Bronchial epithelial cell (primary cell): ENCODE results near the gene JMJD1C. TPM values are rescaled to one million over a fixed set of nuclear protein-coding genes. Genes with fewer than 3 reads are reported as not detected.
A peak's percentile ranks its signal among the peaks of the same experiment; 100 is the strongest.

Experiments
- DNase-seq: peaks from one replicate; pipeline ENCODE4 v3.0.0-alpha.2; 2010; ENCODE audit warnings: low read depth
- FAIRE-seq: peaks from 2 replicates; lab custom pipeline; 2011; peaks lifted over from hg19 to GRCh38; lab: Jason Lieb, UNC
- H3K27me3 ChIP-seq: 2 replicates; pipeline ENCODE4 v1.5.1; 2011; ENCODE audit warnings: low read length; ENCODE audit not compliant: control insufficient read depth, insufficient read depth
- H3K36me3 ChIP-seq: 2 replicates; pipeline ENCODE4 v1.5.1; 2011; ENCODE audit warnings: low read length; ENCODE audit not compliant: control insufficient read depth, insufficient read depth
- H3K4me3 ChIP-seq: 2 replicates; pipeline ENCODE4 v1.5.1; 2011; ENCODE audit warnings: mild to moderate bottlenecking, low read depth, low read length, control low read depth
- total RNA-seq: library from RNA; depleted of rRNA; stranded (reverse); fragments of >200 nt; gene quantifications from 2 replicates; pipeline ENCODE4 v1.2.1, GENCODE V29; 2014
- TF ChIP-seq, protein P1 (sequence below): IDR thresholded peaks from 2 replicates; pipeline ENCODE4 v1.5.1; 2011; ENCODE audit warnings: mild to moderate bottlenecking, moderate library complexity, low read length, control low read depth, inconsistent platforms; ENCODE audit not compliant: insufficient read depth, severe bottlenecking

Gene JMJD1C
- total RNA-seq, 1 donor from 2014 or later, result 72.1 TPM

DNA sequence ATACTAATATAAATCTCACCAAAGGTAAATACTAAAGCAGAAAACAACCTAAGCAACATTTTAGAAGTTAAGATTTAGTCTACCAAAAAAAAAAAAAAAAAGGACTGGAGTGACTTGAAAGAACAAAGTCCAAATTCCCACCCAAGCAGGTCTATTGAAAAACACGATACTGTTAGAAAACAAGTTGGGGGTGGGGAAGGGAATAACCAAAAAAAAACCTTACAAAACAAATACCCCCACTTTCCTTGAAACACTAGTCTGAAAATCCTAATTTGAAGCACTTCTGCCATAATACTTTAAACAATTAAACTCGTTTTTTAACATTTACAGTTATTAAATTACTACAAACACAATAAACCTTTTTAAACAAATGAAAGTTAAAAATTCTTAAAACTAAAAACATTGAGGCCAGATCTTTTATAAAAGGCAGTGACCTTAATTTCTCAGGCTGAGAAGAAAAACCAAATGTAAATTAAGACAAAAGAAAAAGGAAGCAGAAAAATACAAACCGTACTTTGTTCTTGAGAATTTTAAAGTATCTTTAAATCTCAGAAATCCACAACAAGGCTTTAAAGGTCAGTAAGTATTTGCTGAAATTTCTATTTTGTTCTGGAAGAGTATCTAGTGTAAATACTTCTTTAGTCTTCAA lies 197.5 kb downstream of the JMJD1C start:
- H3K27me3 ChIP-seq, result no peaks in the 10 kb centered on the region
- TF ChIP-seq, protein P1, sequence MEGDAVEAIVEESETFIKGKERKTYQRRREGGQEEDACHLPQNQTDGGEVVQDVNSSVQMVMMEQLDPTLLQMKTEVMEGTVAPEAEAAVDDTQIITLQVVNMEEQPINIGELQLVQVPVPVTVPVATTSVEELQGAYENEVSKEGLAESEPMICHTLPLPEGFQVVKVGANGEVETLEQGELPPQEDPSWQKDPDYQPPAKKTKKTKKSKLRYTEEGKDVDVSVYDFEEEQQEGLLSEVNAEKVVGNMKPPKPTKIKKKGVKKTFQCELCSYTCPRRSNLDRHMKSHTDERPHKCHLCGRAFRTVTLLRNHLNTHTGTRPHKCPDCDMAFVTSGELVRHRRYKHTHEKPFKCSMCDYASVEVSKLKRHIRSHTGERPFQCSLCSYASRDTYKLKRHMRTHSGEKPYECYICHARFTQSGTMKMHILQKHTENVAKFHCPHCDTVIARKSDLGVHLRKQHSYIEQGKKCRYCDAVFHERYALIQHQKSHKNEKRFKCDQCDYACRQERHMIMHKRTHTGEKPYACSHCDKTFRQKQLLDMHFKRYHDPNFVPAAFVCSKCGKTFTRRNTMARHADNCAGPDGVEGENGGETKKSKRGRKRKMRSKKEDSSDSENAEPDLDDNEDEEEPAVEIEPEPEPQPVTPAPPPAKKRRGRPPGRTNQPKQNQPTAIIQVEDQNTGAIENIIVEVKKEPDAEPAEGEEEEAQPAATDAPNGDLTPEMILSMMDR, result no peak
- FAIRE-seq (no peak), DNase-seq (peak; percentile 39)
- H3K4me3 ChIP-seq, result peak overlapping the region; percentile 61
- H3K36me3 ChIP-seq, result no peaks in the 10 kb centered on the region

DNA sequence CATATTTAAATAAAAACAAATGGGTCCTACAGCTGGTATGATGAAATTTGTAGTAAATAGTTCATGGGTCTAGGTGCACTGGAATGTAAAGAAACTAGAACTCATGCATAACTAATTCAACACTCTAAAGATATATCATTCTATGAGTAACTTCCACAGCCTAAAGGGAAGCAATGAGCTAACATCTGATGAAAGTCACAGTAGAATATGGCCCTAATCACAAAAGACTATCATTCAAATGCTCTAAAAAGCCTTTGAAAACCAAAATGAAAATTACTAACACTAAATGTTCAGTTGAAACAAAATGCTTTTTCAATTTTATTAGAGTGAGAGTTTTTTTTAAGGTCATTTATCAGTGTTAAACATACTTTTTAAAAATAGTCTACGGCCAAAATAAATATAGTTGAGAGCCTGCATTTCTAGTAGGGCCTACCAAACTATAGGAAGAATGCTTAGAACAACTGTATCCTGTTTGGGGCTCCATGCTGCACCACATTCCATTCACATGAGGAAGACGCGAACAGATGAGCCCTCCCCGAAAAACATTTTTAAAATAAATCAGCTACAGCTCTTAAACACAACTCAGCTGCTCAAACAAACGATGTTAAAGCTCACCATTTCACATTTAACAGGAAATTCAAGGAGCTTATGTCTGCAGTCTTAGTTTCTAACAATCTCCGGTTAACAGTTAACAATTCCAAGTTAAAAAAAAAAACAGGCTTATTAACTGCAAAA lies 198.2 kb downstream of the JMJD1C start:
- TF ChIP-seq, protein P1, result no peak
- Histone ChIP-seq H3K4me3 (peak overlapping the region; percentile 61), H3K36me3 (no peaks in the 10 kb centered on the region), H3K27me3 (no peaks in the 10 kb centered on the region)
- no peak for FAIRE-seq
- peak; percentile 81 for DNase-seq

DNA sequence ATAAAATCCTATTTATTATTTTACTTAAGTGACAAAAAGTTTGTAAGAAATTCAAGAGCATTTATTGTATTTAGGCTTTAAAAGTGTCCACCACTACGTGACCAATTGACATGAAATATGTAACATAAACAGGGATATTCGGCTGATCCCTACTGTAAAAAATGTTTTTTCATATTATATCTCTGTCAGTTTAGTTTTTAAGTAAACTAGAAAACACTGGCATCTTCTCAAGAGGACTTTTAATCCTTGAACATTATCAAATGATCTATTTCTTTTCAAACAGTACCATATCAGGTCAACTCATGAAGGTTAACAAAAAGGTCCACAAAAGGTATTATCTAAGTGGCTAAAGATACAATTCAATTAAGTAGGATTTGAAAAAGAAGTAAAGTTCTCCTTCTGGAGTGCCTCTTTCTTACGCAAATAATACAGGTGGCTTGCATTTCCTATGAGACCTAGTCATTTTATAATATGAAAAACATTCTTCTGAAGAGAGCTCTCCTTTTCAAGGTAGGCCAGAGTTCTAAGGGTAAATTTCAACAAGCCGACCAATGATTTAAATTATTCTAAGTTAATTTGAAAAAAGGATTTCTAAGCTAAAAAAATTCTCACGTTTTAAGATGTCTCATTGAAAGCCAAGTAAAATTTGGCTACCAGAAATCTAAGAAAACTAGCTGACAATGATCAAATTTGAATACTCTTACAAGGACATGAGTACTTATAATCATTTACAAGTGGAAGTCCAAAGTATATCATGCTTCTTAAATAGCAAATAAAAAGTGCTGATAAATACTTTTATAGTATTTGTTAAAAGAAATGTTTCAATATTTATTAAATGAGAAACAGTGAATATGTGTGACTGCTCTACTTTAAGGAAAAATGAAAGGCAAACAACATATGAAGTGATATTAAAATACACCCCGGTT lies 199.1 kb downstream of the JMJD1C start:
- H3K4me3 ChIP-seq, result peak overlapping the region; percentile 61
- TF ChIP-seq, protein P1, result no peak
- H3K27me3 ChIP-seq, result no peaks in the 10 kb centered on the region
- DNase-seq, result peak; percentile 24
- H3K36me3 ChIP-seq, result no peaks in the 10 kb centered on the region
- no peak for FAIRE-seq

DNA sequence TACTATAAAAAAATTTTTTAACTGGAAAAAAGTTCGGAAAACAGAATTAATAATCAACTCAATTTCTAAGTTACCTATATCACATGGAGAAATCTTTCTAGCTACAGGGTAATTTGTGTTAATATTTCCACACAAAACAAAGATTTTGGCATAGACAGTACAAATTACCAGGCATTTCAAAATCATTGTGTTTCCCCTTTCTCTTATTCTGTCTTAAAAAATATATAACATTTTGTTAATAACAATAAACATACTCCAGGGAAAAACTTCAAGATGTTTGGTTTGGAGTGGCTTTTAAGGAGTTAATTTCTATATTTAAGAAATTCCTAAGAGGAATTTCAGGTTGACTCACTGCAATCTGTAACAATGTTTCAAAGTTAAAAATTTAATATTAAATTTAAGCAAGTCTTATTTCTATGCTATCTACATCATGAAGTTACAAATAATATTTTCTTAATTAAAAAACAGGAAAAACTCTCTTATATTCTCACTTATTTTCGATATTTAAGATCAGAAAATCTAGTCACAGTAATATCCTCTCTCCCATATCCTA lies 200.0 kb downstream of the JMJD1C start:
- H3K36me3 ChIP-seq, result peaks cover 2% of the 10 kb centered on the region
- TF ChIP-seq, protein P1, result no peak
- H3K4me3 ChIP-seq, result peak overlapping the region; percentile 61
- H3K27me3 ChIP-seq, result no peaks in the 10 kb centered on the region
- DNase-seq (no peak), FAIRE-seq (no peak)

DNA sequence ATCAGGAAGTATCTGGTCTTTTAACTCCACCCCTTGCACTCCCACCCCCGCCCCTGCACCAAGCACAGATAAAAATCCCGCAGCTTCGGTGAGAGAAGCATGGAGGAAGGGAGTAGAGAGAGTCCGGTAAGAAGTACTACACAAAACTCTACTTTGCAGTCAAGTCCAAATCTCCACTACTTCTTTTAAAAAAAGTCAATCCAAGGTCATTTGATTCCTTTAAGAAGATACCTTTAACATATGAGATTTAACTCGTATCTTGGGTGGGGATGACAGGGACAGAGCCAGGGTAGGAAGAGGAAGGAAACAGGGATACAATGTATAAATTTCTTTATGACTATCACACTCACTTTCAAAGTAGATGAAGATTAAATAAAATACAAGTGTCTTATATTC lies 200.6 kb downstream of the JMJD1C start:
- peak; percentile 57 for DNase-seq
- FAIRE-seq, result no peak

More for the DNA sequence above, 200.6 kb downstream of the JMJD1C start:
- H3K4me3 ChIP-seq, result peak overlapping the region; percentile 61
- TF ChIP-seq, protein P1, result no peak
- H3K36me3 ChIP-seq, result peaks cover 2% of the 10 kb centered on the region
- no peaks in the 10 kb centered on the region for H3K27me3 ChIP-seq
